ENCODE results near the gene AMOTL2.

The AMOTL2 gene

GRCh38 chr3:134333522-134334181, 40.6 kb downstream of the AMOTL2 start:
- TF ChIP-seq, protein P1, sequence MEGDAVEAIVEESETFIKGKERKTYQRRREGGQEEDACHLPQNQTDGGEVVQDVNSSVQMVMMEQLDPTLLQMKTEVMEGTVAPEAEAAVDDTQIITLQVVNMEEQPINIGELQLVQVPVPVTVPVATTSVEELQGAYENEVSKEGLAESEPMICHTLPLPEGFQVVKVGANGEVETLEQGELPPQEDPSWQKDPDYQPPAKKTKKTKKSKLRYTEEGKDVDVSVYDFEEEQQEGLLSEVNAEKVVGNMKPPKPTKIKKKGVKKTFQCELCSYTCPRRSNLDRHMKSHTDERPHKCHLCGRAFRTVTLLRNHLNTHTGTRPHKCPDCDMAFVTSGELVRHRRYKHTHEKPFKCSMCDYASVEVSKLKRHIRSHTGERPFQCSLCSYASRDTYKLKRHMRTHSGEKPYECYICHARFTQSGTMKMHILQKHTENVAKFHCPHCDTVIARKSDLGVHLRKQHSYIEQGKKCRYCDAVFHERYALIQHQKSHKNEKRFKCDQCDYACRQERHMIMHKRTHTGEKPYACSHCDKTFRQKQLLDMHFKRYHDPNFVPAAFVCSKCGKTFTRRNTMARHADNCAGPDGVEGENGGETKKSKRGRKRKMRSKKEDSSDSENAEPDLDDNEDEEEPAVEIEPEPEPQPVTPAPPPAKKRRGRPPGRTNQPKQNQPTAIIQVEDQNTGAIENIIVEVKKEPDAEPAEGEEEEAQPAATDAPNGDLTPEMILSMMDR (IDR thresholded peaks at IDR 0.05; ENCODE audit: insufficient read depth, missing control alignments), result no peak
- DNase-seq (ENCODE audit: insufficient read length, low spot score), result no peak
- FAIRE-seq, result no peak

GRCh38 chr3:134332344-134332743, 41.9 kb downstream of the AMOTL2 start:
- TF ChIP-seq, protein P1 (IDR thresholded peaks at IDR 0.05; ENCODE audit: insufficient read depth, missing control alignments), result no peak
- DNase-seq (ENCODE audit: insufficient read length, low spot score) (no peak), FAIRE-seq (no peak)

- TF ChIP-seq, protein P1 (IDR thresholded peaks at IDR 0.05; ENCODE audit: insufficient read depth, missing control alignments), result no peak
- DNase-seq (ENCODE audit: insufficient read length, low spot score) (no peak), FAIRE-seq (no peak)
These were observed 42.4 kb downstream of the AMOTL2 start for GRCh38 chr3:134331811-134332199.

GRCh38 chr3:134330883-134331810, 43.1 kb downstream of the AMOTL2 start:
- DNase-seq (ENCODE audit: insufficient read length, low spot score) (no peak), FAIRE-seq (no peak)
- TF ChIP-seq, protein P1 (IDR thresholded peaks at IDR 0.05; ENCODE audit: insufficient read depth, missing control alignments), result no peak

DNA sequence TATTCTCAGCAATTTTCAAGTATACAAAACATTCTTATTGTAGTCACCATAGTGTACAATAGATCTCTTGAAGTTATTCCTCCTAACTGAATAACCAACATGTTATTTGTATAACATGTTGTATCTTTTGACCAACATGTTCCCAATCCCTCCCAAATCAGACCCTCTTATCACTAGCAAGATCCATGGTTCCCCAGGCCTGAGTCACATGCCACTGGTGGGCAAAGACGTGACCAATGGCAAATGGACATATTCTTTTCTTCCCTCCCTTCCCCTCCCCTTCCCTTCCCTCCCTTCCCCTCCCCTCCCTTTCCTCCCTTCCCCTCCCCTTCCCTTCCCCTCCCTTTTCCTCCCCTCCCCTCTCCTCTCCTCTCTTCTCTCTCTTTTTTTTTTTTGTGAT, 45.4 kb downstream of the AMOTL2 start:
- DNase-seq (ENCODE audit: insufficient read length, low spot score), result no peak
- TF ChIP-seq, protein P1 (IDR thresholded peaks at IDR 0.05; ENCODE audit: insufficient read depth, missing control alignments), result no peak
- no peak for FAIRE-seq

GRCh38 chr3:134328147-134328591, 46.1 kb downstream of the AMOTL2 start:
- DNase-seq (ENCODE audit: insufficient read length, low spot score) (no peak), FAIRE-seq (no peak)
- TF ChIP-seq, protein P1 (IDR thresholded peaks at IDR 0.05; ENCODE audit: insufficient read depth, missing control alignments), result no peak
